ENCODE measurements around the gene MARK2.

DNA sequence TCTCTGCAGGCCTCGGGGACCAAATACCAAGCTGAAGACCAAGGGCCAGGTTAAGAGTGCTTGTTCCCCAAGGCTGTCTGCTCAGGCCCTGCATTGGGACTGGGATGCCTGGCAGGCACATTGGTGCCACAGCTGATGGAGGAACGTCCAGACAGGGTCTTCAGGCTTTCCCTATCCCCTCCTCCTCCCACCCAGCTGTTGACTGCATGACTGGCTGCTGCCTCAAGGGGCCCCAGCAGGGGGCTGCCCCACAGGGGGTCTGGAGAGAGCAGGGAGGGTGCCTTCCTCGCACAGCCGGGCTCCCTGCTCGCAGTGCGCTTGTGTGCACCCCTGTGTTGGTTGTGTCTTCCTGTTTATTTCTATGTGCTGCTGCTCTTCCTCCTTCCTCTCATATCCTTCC, 68.2 kb downstream of the MARK2 start:
- TF ChIP-seq FOSL2 (IDR thresholded peaks at IDR 0.05; ENCODE audit: borderline replicate concordance, low read depth) (no peak), EP300 (IDR thresholded peaks at IDR 0.05; ENCODE audit: borderline replicate concordance in 1 of 2, low read depth in 1 of 2, low read length in 1 of 2) (no peak), EZH2phosphoT487 (IDR thresholded peaks at IDR 0.05; ENCODE audit: borderline replicate concordance, low read depth) (no peak), NFIC (IDR thresholded peaks at IDR 0.05; ENCODE audit: borderline replicate concordance) (no peak), GABPA (IDR thresholded peaks at IDR 0.05; ENCODE audit: low read depth) (no peak)
- TF ChIP-seq, protein P1, sequence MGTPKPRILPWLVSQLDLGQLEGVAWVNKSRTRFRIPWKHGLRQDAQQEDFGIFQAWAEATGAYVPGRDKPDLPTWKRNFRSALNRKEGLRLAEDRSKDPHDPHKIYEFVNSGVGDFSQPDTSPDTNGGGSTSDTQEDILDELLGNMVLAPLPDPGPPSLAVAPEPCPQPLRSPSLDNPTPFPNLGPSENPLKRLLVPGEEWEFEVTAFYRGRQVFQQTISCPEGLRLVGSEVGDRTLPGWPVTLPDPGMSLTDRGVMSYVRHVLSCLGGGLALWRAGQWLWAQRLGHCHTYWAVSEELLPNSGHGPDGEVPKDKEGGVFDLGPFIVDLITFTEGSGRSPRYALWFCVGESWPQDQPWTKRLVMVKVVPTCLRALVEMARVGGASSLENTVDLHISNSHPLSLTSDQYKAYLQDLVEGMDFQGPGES (IDR thresholded peaks at IDR 0.05; ENCODE audit: low read depth, low read length) = no peak
- TF ChIP-seq, protein P2, sequence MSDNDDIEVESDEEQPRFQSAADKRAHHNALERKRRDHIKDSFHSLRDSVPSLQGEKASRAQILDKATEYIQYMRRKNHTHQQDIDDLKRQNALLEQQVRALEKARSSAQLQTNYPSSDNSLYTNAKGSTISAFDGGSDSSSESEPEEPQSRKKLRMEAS (IDR thresholded peaks at IDR 0.05; ENCODE audit: low read depth) = no peak

Data from SK-N-SH (cell line).